ENCODE data around the gene FBLN7. TPM values are rescaled to one million over a fixed set of nuclear protein-coding genes. Genes with fewer than 3 reads are reported as not detected.
"Not testable (repeated sequence)": the region's sequence is repeated elsewhere in the genome, so short reads cannot be mapped to it uniquely, and the experiment has no call there.

The FBLN7 gene
- total RNA-seq, 1 experiment from 2014 or later = 3.9 TPM

DNA sequence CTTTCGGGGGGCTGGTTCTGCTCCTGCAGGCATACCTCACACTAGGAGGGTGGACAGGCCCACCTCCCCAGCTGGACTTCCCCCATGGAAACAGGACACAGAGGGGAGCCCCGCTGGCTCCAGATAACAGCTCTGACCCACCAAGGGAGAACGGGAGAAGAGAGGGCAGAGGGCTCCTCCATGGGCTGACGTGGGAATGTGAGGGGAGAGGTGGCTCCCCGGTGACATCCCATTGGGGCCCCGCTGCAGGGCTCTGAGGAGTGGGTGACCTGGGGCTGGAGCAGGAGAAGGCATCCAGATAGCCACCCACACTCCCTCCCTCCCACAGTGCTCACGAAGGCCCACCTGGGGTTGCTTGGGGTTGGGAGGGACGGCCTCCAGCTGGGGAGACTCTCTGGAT lies 45.9 kb downstream of the FBLN7 start:
- DNase-seq (ENCODE audit: low read depth) = no peak

DNA sequence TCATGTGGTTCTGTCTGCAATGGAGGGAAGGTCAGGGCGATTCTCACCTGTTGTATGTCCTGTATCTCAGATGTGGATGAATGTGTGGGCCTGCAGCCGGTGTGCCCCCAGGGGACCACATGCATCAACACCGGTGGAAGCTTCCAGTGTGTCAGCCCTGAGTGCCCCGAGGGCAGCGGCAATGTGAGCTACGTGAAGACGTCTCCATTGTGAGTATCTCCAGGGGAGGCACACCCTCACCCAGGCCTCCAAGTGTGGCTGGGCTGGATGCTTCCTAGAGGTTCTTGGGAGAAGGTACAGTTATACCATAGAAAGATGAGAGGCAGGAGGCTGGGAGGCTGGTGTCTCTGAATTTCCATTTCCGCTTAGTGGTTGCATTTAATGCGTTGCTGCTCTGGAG lies 46.9 kb downstream of the FBLN7 start:
- DNase-seq (ENCODE audit: low read depth) = no peak

DNA sequence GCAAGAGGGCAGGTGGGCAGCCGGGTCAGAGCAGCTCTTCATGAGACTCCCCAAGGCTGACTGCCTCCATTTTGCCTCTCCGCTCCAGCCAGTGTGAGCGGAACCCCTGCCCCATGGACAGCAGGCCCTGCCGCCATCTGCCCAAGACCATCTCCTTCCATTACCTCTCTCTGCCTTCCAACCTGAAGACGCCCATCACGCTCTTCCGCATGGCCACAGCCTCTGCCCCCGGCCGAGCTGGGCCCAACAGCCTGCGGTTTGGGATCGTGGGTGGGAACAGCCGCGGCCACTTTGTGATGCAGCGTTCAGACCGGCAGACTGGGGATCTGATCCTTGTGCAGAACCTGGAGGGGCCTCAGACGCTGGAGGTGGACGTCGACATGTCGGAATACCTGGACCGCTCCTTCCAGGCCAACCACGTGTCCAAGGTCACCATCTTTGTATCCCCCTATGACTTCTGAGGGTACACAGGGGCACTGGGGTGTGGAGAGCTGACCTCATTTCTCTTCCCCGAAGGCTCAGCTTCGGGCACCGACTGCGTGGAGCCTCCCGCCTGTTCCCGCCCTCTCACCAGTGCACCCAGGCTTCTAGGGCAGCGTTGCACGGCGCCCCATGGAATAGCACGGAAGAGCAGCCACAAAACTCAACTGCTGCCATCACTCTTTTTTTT lies 49.0 kb downstream of the FBLN7 start:
- DNase-seq (ENCODE audit: low read depth) = no peak

DNA sequence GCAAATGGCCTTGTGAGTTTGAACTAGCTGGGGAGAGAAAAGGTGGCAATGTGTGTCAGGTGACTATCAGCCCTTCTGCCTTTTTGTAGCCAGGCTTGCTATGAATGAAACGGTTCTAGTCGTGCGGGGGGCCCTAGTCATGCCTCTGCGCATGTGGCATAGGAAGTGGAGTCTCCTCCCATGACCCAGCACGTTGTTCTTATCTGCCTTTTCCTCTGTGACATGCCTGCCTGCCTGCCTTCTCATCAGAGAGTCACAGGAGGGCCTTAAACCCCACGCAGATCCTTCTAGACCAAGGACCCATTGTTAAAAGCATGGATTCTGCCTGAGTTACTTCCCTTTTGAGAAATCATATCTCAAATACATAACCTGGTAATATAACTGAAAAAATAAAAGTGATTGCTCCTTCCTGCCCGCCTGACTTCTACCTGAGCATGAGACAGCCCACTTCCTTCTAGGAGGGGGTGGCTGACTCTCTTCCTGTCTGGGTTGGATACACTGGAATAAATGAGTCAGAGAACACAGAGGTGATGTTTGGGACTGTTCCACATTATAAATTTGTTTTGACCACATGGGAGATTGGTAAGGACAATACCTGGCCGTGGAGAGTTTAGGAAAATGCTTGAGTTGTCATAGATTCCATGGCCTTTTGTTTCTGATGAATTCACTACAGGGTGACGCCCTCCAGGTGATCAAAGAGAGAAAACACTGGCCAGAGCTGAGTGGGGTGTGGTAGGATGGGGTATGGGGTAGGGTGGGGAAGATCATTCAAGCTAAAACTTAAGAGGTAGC lies 49.8 kb downstream of the FBLN7 start:
- DNase-seq (ENCODE audit: low read depth) = peak; percentile 74

DNA sequence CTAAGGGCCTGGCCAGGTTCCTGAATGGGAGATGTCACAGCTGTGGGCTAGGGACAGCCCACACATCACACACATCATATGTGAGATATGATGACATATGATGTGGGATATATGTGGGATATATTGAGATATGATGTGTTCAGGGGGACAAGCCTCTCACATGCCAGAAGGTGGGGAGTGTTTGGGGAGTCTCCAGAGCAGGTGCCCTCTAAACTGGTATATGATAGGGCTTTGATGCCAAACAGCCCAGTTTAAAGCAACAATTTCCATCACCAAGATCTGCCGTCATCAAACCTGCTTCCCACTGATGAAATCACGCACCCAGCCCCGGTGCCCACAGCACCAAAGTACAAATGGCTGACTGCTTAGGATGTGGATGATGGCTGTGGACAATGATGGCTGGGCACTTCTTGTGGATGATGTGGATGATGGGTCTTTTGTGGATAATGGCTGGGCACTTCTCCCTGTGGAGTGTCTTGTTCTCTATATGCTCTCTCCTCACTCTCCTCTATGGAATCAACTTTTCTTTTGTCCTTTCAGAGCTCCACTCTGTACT lies 50.9 kb downstream of the FBLN7 start:
- no peak for DNase-seq (ENCODE audit: low read depth)

DNA sequence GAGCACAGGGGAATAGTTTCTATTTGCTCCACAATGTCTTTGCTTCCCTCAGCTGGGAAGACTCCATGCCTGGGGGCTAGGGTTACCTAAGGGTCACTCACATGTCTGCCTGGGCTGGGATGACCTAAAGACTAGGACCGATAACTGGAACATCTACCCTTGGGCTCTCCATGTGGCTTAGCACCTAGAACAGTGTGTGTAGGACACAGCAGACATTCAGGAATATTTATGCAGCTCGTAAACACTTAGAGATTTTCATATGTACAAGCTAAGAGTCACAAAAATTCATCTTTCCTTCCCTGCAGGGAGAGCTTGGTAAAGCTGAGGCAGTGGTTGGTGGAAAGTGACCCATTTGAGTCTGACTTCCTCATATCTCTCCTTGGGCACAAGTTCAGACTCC lies 55.8 kb downstream of the FBLN7 start:
- no peak for DNase-seq (ENCODE audit: low read depth)

DNA sequence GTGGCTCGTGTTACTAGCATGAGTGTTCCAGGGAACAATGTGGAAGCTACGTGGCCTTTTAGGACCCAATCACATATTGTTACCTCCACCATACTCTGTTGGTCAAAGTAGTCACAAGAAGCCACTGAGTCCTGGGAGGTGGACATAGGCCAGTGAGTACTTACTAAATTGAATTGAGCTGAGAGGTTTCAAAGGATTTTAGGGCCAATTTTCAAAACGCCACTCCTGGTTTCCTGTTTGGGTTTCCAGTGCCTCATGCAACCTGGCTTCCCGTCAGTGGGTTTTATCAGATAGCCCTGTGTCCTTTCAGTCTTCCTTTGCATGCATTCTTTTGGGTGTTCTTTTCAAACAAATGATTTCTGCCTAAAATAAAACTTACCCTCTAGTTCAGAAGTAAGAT lies 56.3 kb downstream of the FBLN7 start:
- no peak for DNase-seq (ENCODE audit: low read depth)

DNA sequence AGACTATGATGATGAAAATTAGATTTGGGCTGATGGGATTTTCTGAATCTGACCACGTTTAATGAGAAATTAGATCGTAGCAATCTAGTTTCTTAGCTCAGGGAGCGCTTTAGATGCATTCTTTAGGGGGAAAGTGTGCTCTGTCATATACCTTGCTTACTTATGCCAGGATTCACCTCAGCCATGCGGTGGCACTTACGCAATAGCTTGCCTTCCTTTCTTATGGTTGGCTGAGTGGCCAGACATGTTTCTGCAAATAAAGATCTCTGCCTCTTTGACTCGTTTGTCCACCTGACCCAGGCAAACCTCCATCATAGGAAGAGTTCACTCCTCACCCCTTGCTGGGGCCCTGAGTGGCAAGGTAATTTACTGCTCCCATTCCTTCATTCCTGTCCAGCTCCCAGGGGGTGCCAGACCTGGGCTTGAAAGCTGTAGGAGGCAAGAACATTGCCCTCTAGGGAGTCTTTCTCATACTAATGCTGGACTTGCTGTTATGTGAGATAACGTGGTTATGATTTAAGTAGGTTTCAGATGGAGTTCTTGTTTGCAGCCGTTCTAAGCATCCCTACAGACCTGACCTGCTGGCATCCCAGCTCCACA lies 57.1 kb downstream of the FBLN7 start:
- no peak for DNase-seq (ENCODE audit: low read depth)

DNA sequence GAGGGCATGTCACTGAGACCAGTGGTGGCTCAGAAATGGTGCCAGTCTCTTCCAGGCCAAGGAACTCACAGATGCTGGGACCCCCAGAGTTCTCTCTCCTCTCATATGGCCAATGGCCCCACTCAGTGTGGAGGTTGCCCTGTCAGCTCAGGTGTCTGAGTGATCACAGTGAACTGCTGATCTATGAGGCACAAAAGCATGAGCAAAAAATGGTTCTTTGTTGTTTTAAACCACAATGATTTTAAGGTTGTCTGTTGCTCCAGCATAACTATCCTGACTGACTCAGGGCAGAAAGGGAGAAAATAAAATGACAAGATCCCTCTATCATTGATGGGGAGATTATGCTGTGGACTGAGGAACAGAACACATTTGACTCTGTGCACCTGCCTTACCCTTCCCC lies 57.8 kb downstream of the FBLN7 start:
- no peak for DNase-seq (ENCODE audit: low read depth)

DNA sequence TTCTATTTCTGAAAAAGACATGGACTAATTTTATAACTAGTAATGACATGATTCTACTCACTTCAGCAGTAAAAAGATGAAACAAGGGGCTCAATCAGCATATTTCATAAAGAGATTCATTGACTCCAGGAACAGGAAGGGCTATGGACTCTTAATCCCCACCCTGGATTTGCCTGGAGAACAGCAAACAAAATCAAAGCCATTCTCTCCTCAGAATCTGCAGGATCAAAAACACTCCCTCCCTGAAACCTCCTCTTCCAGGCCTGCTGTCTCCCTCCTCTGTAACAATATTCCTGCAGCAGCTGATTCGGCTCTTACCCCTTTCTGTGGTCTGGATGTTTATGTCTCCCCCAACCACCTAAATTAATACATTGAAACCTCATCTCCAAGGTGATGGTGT lies 59.7 kb downstream of the FBLN7 start:
- DNase-seq (ENCODE audit: low read depth) = no peak

DNA sequence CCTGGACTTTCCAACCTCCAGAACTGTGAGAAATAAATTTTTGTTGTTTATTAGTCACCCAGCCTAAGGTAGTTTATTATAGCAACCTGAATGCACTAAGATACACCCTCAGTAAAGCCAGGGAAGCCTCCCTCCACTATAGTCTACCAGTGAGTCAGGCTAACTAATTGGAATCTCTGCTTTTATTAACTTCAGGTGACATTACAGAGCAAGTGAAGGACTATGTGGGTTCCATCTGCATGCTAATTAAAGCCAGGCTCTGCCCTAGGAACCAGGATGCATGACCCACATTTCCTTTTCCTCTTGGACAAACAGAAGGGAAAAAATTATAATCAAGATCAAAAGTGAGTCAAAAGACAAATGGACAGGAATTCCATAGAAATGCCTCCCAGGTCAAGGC lies 60.6 kb downstream of the FBLN7 start:
- DNase-seq (ENCODE audit: low read depth) = peak; percentile 16

DNA sequence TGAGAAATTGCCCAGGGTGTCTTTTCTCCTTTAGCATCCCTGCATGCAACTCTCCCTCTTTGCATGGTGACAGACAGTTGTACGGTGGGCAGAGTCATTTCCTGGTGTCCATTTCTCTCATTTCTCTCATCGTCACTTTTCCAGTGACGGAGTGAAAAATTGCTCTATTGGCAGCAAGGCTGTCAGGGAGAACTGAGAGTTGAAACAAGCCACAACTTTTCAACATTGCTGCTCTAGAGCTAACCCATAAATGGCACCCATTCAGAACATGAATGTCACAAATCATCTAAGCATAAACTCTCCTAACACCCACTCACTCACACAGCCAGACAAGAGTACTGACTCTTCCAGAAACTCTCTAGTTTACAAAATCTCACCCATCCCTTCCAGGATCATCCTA lies 61.0 kb downstream of the FBLN7 start:
- no peak for DNase-seq (ENCODE audit: low read depth)

DNA sequence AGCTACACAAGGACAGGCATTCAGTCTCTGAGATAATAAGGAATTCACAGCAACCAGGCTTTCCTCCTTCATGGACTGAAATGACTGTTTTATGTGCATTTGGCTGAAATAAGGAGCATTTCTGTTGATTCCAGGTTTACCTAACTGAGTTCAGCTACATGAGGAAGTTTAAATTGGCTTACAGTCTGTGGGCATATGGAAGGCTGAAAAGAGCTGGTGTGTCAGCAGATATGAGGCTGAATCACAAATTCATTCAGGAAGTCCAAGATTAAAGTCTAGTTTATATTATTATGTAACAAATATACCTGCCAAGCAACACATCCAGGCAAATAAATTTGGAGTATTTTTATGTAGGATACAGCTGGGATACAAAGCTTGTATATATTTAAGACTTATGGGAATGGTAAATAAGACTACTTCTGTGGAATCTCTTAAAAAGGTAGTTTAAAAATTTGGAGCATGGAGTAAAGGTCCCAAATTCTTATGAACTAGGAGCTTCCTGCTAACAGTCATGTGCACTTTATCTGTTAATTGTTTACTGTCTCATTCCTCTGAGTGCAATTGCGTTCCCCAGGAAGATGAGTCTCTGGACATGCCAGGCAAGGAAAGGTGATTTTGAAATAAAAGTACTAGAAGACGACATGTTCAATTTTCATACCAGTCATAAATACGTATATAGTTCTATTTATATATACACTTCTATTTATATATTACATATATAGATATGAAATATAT lies 63.7 kb downstream of the FBLN7 start:
- no peak for DNase-seq (ENCODE audit: low read depth)

DNA sequence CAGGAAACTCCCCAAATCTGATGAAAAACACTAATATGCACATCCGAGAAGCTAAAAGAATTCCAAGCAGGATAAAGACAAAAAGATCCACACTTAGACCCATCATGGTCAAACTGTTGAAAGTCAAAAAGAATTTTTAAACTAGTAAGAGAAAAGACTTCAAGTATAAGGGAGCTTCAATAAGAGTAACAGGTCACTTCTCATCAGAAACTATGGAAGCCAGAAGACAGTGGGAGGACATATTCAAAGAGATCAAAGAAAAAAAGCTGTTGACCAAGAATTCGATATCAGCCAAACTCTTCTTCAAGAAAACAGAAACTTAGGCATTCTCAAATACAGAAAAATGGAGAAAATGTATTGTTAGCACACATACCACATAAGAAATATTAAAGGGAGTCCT lies 66.2 kb downstream of the FBLN7 start:
- peak; percentile 30 for DNase-seq (ENCODE audit: low read depth)

DNA sequence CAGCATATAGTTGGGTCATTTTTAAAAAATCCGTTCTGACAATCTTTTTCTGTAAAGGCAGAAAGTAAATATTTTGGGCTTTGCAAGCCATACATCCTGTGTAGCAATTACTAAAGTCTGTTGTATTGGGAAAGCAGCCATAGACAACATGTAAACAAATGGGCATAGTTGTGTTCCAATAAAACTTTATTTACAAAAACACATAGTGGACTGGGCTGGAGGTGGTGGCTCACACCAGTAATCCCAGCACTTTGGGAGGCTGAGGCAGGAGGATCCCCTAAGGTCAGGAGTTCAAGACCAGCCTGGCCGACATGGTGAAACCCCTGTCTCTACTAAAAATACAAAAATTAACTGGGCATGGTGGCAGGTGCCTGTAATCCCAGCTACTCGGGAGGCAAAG lies 69.7 kb downstream of the FBLN7 start:
- not testable (repeated sequence) for DNase-seq (ENCODE audit: low read depth)

DNA sequence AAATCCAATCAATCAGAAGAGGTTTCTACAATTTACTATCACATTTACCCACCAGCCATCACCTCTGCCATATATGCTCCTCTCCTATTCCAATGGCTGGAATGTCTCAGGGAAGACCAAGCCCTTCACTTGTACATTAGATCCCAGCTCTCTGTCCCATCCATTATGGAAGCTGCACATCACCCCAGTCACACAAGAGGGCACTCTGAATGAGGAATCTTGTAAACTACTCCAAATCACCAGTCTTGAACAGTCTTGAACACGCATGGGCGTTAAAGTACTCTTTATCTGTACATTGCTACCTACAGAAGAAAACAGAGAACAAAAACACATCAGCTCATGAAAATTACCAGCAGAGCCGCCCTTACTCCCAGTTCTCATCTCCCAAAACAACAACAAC lies 78.0 kb downstream of the FBLN7 start:
- DNase-seq (ENCODE audit: low read depth) = peak; percentile 16

DNA sequence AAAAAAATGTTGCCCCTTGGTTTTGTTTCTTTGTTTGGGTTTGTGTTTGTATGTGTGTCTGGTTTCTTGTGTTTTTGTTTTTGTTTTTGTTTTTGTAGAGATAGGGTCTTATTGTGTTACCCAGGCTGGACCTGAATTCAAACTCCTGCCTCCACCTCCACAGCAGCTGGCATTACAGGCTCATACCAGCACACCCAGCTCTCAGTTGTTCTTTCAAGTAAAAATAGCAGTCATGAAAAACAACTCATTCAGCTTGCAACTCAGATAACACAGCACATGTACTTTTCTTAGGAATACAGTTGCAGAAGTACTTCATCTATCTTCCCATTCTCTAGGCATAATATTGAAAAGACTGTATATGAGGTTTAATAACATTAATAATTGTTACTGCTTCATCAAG lies 79.7 kb downstream of the FBLN7 start:
- no peak for DNase-seq (ENCODE audit: low read depth)

DNA sequence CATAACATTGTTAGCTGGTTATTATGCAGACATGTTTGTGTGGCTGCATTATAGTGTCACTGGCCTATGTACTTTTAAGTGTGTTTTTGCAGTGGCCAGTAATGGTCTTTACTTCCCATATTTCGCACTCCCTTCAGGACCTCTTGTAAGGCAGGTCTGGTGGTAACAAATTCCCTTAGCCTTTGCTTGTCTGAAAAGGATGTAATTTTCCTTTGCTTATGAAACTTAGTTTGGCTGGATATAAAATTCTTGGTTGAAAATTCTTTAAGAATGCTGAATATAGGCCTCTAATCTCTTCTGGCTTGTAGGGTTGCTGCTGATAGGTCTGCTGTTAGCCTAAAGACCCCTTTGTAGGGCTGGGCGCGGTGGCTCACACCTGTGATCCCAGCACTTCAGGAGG lies 82.0 kb downstream of the FBLN7 start:
- no peak for DNase-seq (ENCODE audit: low read depth)

DNA sequence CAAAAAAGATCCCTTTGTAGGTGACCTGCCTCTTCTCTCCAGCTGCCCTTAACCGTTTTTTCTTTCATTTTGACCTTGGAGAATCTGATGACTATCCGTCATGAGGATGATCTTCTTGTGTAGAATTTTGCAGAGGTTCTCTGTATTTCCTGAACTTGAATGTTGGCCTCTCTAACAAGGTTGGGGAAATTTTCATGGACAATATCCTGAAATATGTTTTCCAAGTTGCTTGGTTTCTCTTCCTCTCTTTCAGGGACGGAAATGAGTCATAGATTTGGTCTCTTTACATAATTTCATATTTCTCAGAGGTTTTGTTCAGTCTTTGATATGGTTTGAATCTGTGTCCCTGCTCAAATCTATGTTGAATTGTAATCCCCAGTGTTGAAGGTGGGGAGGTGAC lies 82.6 kb downstream of the FBLN7 start:
- DNase-seq (ENCODE audit: low read depth) = no peak

DNA sequence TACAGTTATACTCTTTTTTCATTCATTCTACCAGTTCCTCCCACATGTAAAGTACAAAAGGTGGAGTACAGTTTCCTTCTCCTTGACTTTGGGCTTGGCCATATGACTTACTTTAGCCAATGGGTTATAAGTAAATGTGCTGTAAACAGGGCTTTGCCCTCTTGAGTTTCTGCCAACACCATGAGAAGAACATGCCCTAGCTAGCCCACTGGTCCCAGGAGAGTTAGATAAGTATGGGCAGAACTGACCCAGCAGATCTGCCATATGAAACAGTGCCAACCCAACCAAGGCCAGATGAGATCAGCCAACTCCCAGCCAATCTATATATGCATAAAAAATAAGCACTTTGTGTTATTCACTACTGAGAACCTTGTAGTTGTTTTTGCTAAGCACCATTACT lies 91.2 kb downstream of the FBLN7 start:
- no peak for DNase-seq (ENCODE audit: low read depth)

DNA sequence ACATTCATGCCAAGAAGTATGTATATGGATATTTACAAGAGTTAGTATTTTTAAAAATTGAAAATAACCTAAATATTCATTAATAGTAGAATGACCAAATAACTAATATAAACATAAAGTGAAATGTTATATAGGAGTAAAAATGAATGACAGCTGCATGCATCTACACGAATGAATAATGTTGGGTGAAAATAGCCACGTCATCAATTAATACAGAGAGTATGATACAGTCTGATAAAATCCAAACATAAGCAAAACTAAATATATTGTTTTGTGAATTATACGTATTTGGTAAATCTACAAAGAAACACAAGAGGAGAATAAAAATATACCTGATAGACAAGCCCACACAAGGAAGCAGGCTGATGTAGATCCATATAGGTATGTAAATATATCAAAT lies 92.2 kb downstream of the FBLN7 start:
- no peak for DNase-seq (ENCODE audit: low read depth)

Measured in M059J (cell line).